HCT116 (cell line): Measurements from ENCODE around the gene OR10S1. TPM values are rescaled to one million over a fixed set of nuclear protein-coding genes. Genes with fewer than 3 reads are reported as not detected.

ENCODE experiments used
- ATAC-seq: fragments of 200-7000 bp; cut with Tn5 transposase; 2 replicates; pipeline ENCODE4 v1.9.1; 2020; ENCODE audit warnings: mild to moderate bottlenecking, moderate library complexity
- BruUV-seq: library from RNA; stranded (reverse); fragments of 400-500 nt; replicated peaks from 2 replicates; lab custom pipeline; 2021; lab: Mats Ljungman, UMichigan
- CTCF ChIA-PET: fragments of 300-600 bp; sonication (Branson Sonifier 250); formaldehyde crosslinking; loops from one replicate; lab custom pipeline; 2021; ENCODE audit warnings: antibody characterized with exemption; lab: Charles Lee
- POLR2A ChIA-PET: fragments of 300-600, 350-600 bp; sonication (Branson Sonifier 250); formaldehyde crosslinking; loops from one replicate; lab custom pipeline; 2021; ENCODE audit warnings: antibody characterized with exemption; lab: Charles Lee
- RAD21 ChIA-PET, 2 experiments: fragments of 300-600 bp; sonication (Branson Sonifier 250); formaldehyde crosslinking; loops; one replicate each; lab custom pipeline; 2023; ENCODE audit warnings: low total read pairs in 2 of 2; ENCODE audit not compliant: uncharacterized antibody in 2 of 2, unreplicated experiment in 2 of 2, low non-redundant PET in 1 of 2; lab: Charles Lee
- DNase-seq: peaks from one replicate; pipeline ENCODE4 v3.0.0-alpha.2; 2010; ENCODE audit warnings: low read depth, low spot score
- H2AFZ ChIP-seq: fragments of 200-600 bp; shearing (Covaris generic), sonication (generic); 2 replicates; pipeline ENCODE4 v1.6.1; 2017; ENCODE audit warnings: low read depth, mixed run types, mixed read lengths, antibody characterized with exemption, low read length; ENCODE audit not compliant: poor library complexity, severe bottlenecking
- H3K27ac ChIP-seq: 2 replicates; pipeline ENCODE4 v1.5.1; 2012; ENCODE audit warnings: low read depth, low read length
- H3K27me3 ChIP-seq: fragments of 200-600 bp; sonication (generic); 2 replicates; pipeline ENCODE4 v1.6.1; 2016; ENCODE audit warnings: mixed run types, low read length, mixed read lengths; ENCODE audit not compliant: insufficient read depth
- H3K36me3 ChIP-seq, 2 experiments: fragments of 200-500 bp in 1 of 2; fragments of 200-600 bp in 1 of 2; sonication (Bioruptor generic) in 1 of 2; sonication (generic) in 1 of 2; 2 replicates each; pipeline versions ENCODE4 v1.5.1 to v1.6.1; 2014 to 2016; ENCODE audit warnings: low read length in 2 of 2, inconsistent platforms in 1 of 2, mixed read lengths in 1 of 2, mixed run types in 1 of 2; ENCODE audit not compliant: insufficient read depth in 2 of 2, control insufficient read depth in 1 of 2
- H3K4me1 ChIP-seq, 2 experiments: fragments of 200-600 bp in 1 of 2; sonication (generic) in 1 of 2; 2 replicates each; pipeline versions ENCODE4 v1.5.1 to v1.6.1; 2012 to 2017; ENCODE audit warnings: low read length in 2 of 2, inconsistent platforms in 1 of 2, mild to moderate bottlenecking in 1 of 2, mixed read lengths in 1 of 2, mixed run types in 1 of 2, moderate library complexity in 1 of 2; ENCODE audit not compliant: insufficient read depth in 2 of 2, control insufficient read depth in 1 of 2
- H3K4me2 ChIP-seq: fragments of 200-600 bp; sonication (generic); 2 replicates; pipeline ENCODE4 v1.6.1; 2017; ENCODE audit warnings: mixed run types, low read length, mixed read lengths
- H3K4me3 ChIP-seq, 2 experiments: fragments of 200-600 bp in 1 of 2; sonication (generic) in 1 of 2; replicated peaks in 1 of 2; 2 replicates each; pipeline ENCODE4 v1.5.1; 2011 to 2016; ENCODE audit warnings: low read length in 2 of 2, control low read depth in 1 of 2, low read depth in 1 of 2, mild to moderate bottlenecking in 1 of 2, mixed read lengths in 1 of 2, mixed run types in 1 of 2
- H3K79me2 ChIP-seq: fragments of 200-600 bp; sonication (generic); 2 replicates; pipeline ENCODE4 v1.6.1; 2017; ENCODE audit warnings: mild to moderate bottlenecking, mixed run types, low read length, moderate library complexity, mixed read lengths; ENCODE audit not compliant: insufficient read depth
- H3K9ac ChIP-seq: fragments of 200-600 bp; sonication (generic); 2 replicates; pipeline ENCODE4 v1.6.1; 2016; ENCODE audit warnings: low read length, mixed read lengths
- H3K9me2 ChIP-seq: fragments of 200-600 bp; sonication (generic), shearing (Covaris generic); 2 replicates; pipeline ENCODE4 v1.6.1; 2017; ENCODE audit warnings: mixed run types, mild to moderate bottlenecking, moderate library complexity; ENCODE audit not compliant: insufficient read depth
- H3K9me3 ChIP-seq, 2 experiments: fragments of 200-500 bp in 1 of 2; fragments of 200-600 bp in 1 of 2; sonication (Bioruptor generic) in 1 of 2; sonication (generic) in 1 of 2; 2 replicates each; pipeline ENCODE4 v1.6.1; 2014 to 2017; ENCODE audit warnings: low read length in 2 of 2, mixed read lengths in 2 of 2, inconsistent platforms in 1 of 2, low read depth in 1 of 2, mild to moderate bottlenecking in 1 of 2, mixed run types in 1 of 2, moderate library complexity in 1 of 2; ENCODE audit not compliant: control insufficient read depth in 1 of 2, insufficient read depth in 1 of 2
- H4K20me1 ChIP-seq: fragments of 200-600 bp; sonication (generic), shearing (Covaris generic); 2 replicates; pipeline ENCODE4 v1.6.1; 2017; ENCODE audit warnings: mixed run types, mild to moderate bottlenecking, moderate library complexity; ENCODE audit not compliant: insufficient read depth
- ATF3 ChIP-seq: IDR thresholded peaks from 2 replicates; pipeline ENCODE4 v1.6.1; 2012
- EZH2phosphoT487 ChIP-seq: fragments of 200-600 bp; IDR thresholded peaks from 2 replicates; pipeline ENCODE4 v1.6.1; 2018; ENCODE audit warnings: antibody characterized with exemption, borderline replicate concordance
- FOSL1 ChIP-seq: IDR thresholded peaks from 2 replicates; pipeline ENCODE4 v1.6.1; 2012; ENCODE audit warnings: low read depth
- JUND ChIP-seq: IDR thresholded peaks from 2 replicates; pipeline ENCODE4 v1.6.1; 2012
- RAD21 ChIP-seq: IDR thresholded peaks from 2 replicates; pipeline ENCODE4 v1.6.1; 2012; ENCODE audit warnings: low read depth, mild to moderate bottlenecking
- SP1 ChIP-seq: IDR thresholded peaks from 2 replicates; pipeline ENCODE4 v1.6.1; 2012; ENCODE audit warnings: low read depth
- SRF ChIP-seq: IDR thresholded peaks from 2 replicates; pipeline ENCODE4 v1.6.1; 2012; ENCODE audit warnings: low read depth
- TCF7L2 ChIP-seq: IDR thresholded peaks from 2 replicates; pipeline ENCODE4 v1.7.0; 2011; ENCODE audit warnings: borderline replicate concordance, inconsistent platforms; ENCODE audit not compliant: insufficient read depth, insufficient read length; ENCODE audit errors: extremely low read depth
- ZNF274 ChIP-seq: fragments of 200-500 bp; sonication (Bioruptor generic); IDR thresholded peaks from 2 replicates; pipeline ENCODE4 v1.6.1; 2014; ENCODE audit warnings: mild to moderate bottlenecking, low read depth, low read length, inconsistent platforms
- intact Hi-C: fragments of 100-400 bp; cut with micrococcal nuclease; formaldehyde crosslinking; loops from 2 replicates; pipeline ENCODE4 v1.10.0; 2022
- total RNA-seq: library from RNA; stranded (reverse); gene quantifications from one replicate; pipeline ENCODE4 v1.2.1, GENCODE V29; 2021; ENCODE audit not compliant: unreplicated experiment
- TF ChIP-seq, protein P1 (sequence below), 3 experiments: fragments of 200-600 bp in 1 of 3; sonication (generic) in 1 of 3; IDR thresholded peaks in 2 of 3; conservative IDR thresholded peaks in 1 of 3; 2 replicates each; pipeline ENCODE4 v1.5.1; 2012 to 2017; ENCODE audit warnings: low read depth in 2 of 3, low read length in 2 of 3, antibody characterized with exemption in 1 of 3, borderline replicate concordance in 1 of 3, control low read depth in 1 of 3, mild to moderate bottlenecking in 1 of 3, mixed read lengths in 1 of 3, mixed run types in 1 of 3, moderate library complexity in 1 of 3; ENCODE audit not compliant: insufficient read depth in 1 of 3

The OR10S1 gene
- total RNA-seq, 1 experiment from 2014 or later: not detected

DNA sequence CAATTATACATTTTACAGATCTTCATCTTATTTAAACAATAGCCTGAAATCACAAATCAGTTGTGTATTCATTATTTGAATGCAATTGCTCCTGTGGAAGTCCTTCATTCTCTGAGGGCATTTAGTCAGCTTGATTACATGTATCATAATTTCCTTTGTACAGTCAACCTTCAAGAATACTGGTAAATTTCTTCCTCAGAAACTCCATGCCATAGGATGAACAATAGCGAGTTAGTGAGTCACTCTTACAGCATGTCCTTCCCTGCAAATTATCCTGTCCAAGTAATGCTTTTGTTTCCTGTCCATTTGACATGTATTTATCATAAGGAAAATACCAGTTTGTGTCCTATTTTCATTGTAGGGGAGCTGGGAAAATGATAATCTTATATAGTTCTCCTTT lies 3.8 kb downstream of the OR10S1 start:
- Histone ChIP-seq H3K9ac (no peak overlapping the region), H3K79me2 (no peaks in the 10 kb centered on the region), H3K9me2 (no peaks in the 10 kb centered on the region), H4K20me1 (no peaks in the 10 kb centered on the region), H3K27me3 (0 out of 2 replicates have a peak, but pooled peaks cover 3% of the 10 kb centered on the region), H3K9me3 (no peaks in the 10 kb centered on the region), H3K4me2 (no peak overlapping the region), H3K4me3 (no peak overlapping the region), H2AFZ (no peak overlapping the region), H3K4me1 (no peaks in the 10 kb centered on the region), H3K27ac (no peak overlapping the region), H3K36me3 (no peaks in the 10 kb centered on the region)
- RAD21 ChIA-PET: no interaction called here
- intact Hi-C loops: no loop called here
- POLR2A ChIA-PET: no interaction called here
- peak; percentile 77 for TF ChIP-seq FOSL1
- peak; percentile 66 for TF ChIP-seq JUND
- TF ChIP-seq SP1: peak; percentile 49
- TF ChIP-seq TCF7L2: no peak
- TF ChIP-seq, protein P1, sequence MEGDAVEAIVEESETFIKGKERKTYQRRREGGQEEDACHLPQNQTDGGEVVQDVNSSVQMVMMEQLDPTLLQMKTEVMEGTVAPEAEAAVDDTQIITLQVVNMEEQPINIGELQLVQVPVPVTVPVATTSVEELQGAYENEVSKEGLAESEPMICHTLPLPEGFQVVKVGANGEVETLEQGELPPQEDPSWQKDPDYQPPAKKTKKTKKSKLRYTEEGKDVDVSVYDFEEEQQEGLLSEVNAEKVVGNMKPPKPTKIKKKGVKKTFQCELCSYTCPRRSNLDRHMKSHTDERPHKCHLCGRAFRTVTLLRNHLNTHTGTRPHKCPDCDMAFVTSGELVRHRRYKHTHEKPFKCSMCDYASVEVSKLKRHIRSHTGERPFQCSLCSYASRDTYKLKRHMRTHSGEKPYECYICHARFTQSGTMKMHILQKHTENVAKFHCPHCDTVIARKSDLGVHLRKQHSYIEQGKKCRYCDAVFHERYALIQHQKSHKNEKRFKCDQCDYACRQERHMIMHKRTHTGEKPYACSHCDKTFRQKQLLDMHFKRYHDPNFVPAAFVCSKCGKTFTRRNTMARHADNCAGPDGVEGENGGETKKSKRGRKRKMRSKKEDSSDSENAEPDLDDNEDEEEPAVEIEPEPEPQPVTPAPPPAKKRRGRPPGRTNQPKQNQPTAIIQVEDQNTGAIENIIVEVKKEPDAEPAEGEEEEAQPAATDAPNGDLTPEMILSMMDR (IDR thresholded peaks at IDR 0.05 in 2 of 3, conservative IDR thresholded peaks at IDR 0.05 in 1 of 3; ENCODE audit: borderline replicate concordance in 1 of 3, insufficient read depth in 1 of 3, low read depth in 2 of 3, low read length in 2 of 3): no peak
- TF ChIP-seq RAD21: no peak
- no peak for TF ChIP-seq SRF
- no peak for TF ChIP-seq EZH2phosphoT487
- TF ChIP-seq ATF3: no peak
- TF ChIP-seq ZNF274: no peak
- ATAC-seq (no peak), DNase-seq (peak; percentile 13)
- BruUV-seq: no TSS peak
- CTCF ChIA-PET: no interaction called here
